Measurements from ENCODE around the gene ADM2. TPM values are rescaled to one million over a fixed set of nuclear protein-coding genes. Genes with fewer than 3 reads are reported as not detected.

Gene ADM2
- total and polyA plus RNA-seq, 2 donors (not counting 1 experiment from before 2014, with no cell fraction given), result 0.73 to 5.8 TPM

DNA sequence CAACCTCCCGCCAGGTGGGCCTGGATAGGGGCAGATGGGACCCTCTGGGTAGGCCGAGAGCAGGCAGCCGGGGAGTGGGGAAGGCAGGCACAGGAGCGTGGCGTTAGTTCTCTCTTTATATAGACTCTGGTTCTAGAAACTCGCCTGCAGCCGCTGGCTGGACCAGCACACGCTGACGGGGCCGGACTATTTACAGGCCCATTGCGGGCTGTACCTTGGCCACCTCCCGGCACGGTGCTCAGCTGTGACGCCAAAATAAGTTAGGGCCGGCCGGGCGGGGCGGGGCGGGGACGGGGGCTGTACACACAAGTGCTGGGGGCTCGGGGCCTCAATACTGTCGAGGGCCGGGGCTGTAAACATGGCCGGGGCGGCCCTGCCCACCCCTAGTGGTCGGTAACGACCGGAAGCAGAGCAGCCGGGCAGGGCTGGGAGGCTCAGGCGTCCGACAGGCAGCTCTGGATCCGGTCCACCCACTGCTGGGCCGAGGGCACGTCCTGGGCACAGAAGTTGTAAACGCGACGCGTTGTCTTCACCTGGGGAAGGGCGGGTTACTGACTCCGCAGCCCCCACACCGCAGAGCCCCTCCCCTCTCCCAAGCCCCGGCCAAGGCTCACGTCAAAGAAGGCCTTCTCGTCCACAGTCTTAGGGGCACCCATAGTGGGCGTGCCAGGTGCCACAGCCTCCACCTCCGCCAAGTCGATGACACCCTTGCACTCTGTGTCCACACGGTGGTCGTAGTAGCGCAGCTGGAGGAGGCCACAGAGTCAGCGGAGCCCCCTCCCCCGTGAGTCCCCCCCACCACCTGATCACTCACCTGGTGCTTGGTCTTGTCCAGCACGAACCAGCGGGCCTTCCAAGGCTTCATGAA, 34.4 kb upstream of the ADM2 start:
- H3K4me1 ChIP-seq (ENCODE audit: control insufficient read depth, extremely low read depth, insufficient read depth, low read length), result peaks cover 8% of the 10 kb centered on the region
- DNase-seq (ENCODE audit: low read depth in 2 of 2), result no peak
- no peaks in the 10 kb centered on the region for H3K79me2 ChIP-seq (ENCODE audit: control insufficient read depth, insufficient read depth, low read length)
- no peaks in the 10 kb centered on the region for H3K9me3 ChIP-seq (ENCODE audit: control insufficient read depth, insufficient read depth, low read depth, low read length)
- no peak overlapping the region for H3K9ac ChIP-seq (ENCODE audit: insufficient read depth, low read length)
- H3K27me3 ChIP-seq (ENCODE audit: control insufficient read depth, insufficient read depth, low read length), result no peaks in the 10 kb centered on the region
- H3K4me3 ChIP-seq (replicated peaks in 1 of 4; ENCODE audit: control extremely low read depth in 1 of 4, insufficient read depth in 1 of 4, low read depth in 3 of 4, low read length in 4 of 4), result no peak overlapping the region
- TF ChIP-seq EZH2 (IDR thresholded peaks at IDR 0.05; ENCODE audit: low read length, missing control alignments) (no peak), CTCF (conservative IDR thresholded peaks at IDR 0.05 in 1 of 2, IDR thresholded peaks at IDR 0.05 in 1 of 2; ENCODE audit: low read depth in 1 of 2, low read length in 2 of 2) (no peak)
- peaks cover 24% of the 10 kb centered on the region for H3K36me3 ChIP-seq (ENCODE audit: control insufficient read depth, insufficient read depth, low read length)
- no peaks in the 10 kb centered on the region for H4K20me1 ChIP-seq (ENCODE audit: control insufficient read depth, extremely low read depth, insufficient read depth, low read length)
- no peak overlapping the region for H3K27ac ChIP-seq (ENCODE audit: insufficient read depth, low read length)
- no peak overlapping the region for H3K4me2 ChIP-seq (ENCODE audit: extremely low read depth, insufficient read depth, low read length)
- no peak overlapping the region for H2AFZ ChIP-seq (ENCODE audit: low read length)

- H3K9ac ChIP-seq (ENCODE audit: insufficient read depth, low read length), result no peak overlapping the region
- H2AFZ ChIP-seq (ENCODE audit: low read length), result no peak overlapping the region
- peaks cover 24% of the 10 kb centered on the region for H3K36me3 ChIP-seq (ENCODE audit: control insufficient read depth, insufficient read depth, low read length)
- H3K4me3 ChIP-seq (replicated peaks in 1 of 4; ENCODE audit: control extremely low read depth in 1 of 4, insufficient read depth in 1 of 4, low read depth in 3 of 4, low read length in 4 of 4), result no peak overlapping the region
- no peak overlapping the region for H3K27ac ChIP-seq (ENCODE audit: insufficient read depth, low read length)
- H3K27me3 ChIP-seq (ENCODE audit: control insufficient read depth, insufficient read depth, low read length), result no peaks in the 10 kb centered on the region
- no peaks in the 10 kb centered on the region for H4K20me1 ChIP-seq (ENCODE audit: control insufficient read depth, extremely low read depth, insufficient read depth, low read length)
- TF ChIP-seq CTCF (conservative IDR thresholded peaks at IDR 0.05 in 1 of 2, IDR thresholded peaks at IDR 0.05 in 1 of 2; ENCODE audit: low read depth in 1 of 2, low read length in 2 of 2) (no peak), EZH2 (IDR thresholded peaks at IDR 0.05; ENCODE audit: low read length, missing control alignments) (no peak)
- H3K79me2 ChIP-seq (ENCODE audit: control insufficient read depth, insufficient read depth, low read length), result no peaks in the 10 kb centered on the region
- H3K4me1 ChIP-seq (ENCODE audit: control insufficient read depth, extremely low read depth, insufficient read depth, low read length), result peaks cover 8% of the 10 kb centered on the region
- no peaks in the 10 kb centered on the region for H3K9me3 ChIP-seq (ENCODE audit: control insufficient read depth, insufficient read depth, low read depth, low read length)
- H3K4me2 ChIP-seq (ENCODE audit: extremely low read depth, insufficient read depth, low read length), result no peak overlapping the region
- no peak for DNase-seq (ENCODE audit: low read depth in 2 of 2)
These were observed 33.5 kb upstream of the ADM2 start for GRCh38 chr22:50447576-50448551.

GRCh38 chr22:50452649-50453048, 28.7 kb upstream of the ADM2 start:
- Histone ChIP-seq H3K79me2 (ENCODE audit: control insufficient read depth, insufficient read depth, low read length) (no peaks in the 10 kb centered on the region), H3K27me3 (ENCODE audit: control insufficient read depth, insufficient read depth, low read length) (no peaks in the 10 kb centered on the region), H3K36me3 (ENCODE audit: control insufficient read depth, insufficient read depth, low read length) (peaks cover 23% of the 10 kb centered on the region), H2AFZ (ENCODE audit: low read length) (no peak overlapping the region), H3K4me1 (ENCODE audit: control insufficient read depth, extremely low read depth, insufficient read depth, low read length) (no peaks in the 10 kb centered on the region), H3K4me3 (replicated peaks in 1 of 4; ENCODE audit: control extremely low read depth in 1 of 4, insufficient read depth in 1 of 4, low read depth in 3 of 4, low read length in 4 of 4) (no peak overlapping the region), H3K27ac (ENCODE audit: insufficient read depth, low read length) (no peak overlapping the region), H3K9ac (ENCODE audit: insufficient read depth, low read length) (no peak overlapping the region), H3K9me3 (ENCODE audit: control insufficient read depth, insufficient read depth, low read depth, low read length) (no peaks in the 10 kb centered on the region), H3K4me2 (ENCODE audit: extremely low read depth, insufficient read depth, low read length) (no peak overlapping the region), H4K20me1 (ENCODE audit: control insufficient read depth, extremely low read depth, insufficient read depth, low read length) (no peaks in the 10 kb centered on the region)
- TF ChIP-seq CTCF (conservative IDR thresholded peaks at IDR 0.05 in 1 of 2, IDR thresholded peaks at IDR 0.05 in 1 of 2; ENCODE audit: low read depth in 1 of 2, low read length in 2 of 2), result no peak
- TF ChIP-seq EZH2 (IDR thresholded peaks at IDR 0.05; ENCODE audit: low read length, missing control alignments), result no peak
- DNase-seq (ENCODE audit: low read depth in 2 of 2), result no peak

All from fibroblast of lung (primary cell).